HG03103 (cell line): ENCODE data around the gene ADGRG4.
"Not testable (repeated sequence)": the region's sequence is repeated elsewhere in the genome, so short reads cannot be mapped to it uniquely, and the experiment has no call there.

Experiments used
- ATAC-seq: cut with Tn5 transposase; IDR thresholded peaks from one replicate; pipeline ENCODE4 v1.9.1; 2021; ENCODE audit warnings: low read depth; ENCODE audit not compliant: unreplicated experiment

Gene ADGRG4

DNA sequence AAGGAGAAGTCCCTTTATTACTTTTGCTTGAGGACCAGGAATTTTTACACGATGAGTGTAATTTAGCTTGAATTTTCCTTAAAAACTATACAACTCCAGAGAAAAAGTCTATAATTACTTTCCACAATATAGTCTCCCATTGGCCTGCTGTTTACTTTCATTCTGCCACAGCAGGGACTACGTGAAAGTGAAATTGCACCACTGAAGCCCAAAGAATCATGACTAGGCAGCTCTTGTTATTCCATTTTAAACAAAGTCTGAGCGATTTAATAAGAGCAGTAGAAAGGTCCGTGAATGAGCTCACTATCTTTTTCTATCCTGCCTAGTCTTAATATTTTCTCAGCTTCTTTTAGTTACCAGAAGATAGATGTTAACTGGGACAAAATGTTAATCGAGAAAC is 68.6 kb downstream of the ADGRG4 start:
- ATAC-seq: no peak

GRCh38 chrX:136376713-136377112 is 76.0 kb downstream of the ADGRG4 start:
- no peak for ATAC-seq

GRCh38 chrX:136380010-136380769 is 79.4 kb downstream of the ADGRG4 start:
- ATAC-seq: no peak

DNA sequence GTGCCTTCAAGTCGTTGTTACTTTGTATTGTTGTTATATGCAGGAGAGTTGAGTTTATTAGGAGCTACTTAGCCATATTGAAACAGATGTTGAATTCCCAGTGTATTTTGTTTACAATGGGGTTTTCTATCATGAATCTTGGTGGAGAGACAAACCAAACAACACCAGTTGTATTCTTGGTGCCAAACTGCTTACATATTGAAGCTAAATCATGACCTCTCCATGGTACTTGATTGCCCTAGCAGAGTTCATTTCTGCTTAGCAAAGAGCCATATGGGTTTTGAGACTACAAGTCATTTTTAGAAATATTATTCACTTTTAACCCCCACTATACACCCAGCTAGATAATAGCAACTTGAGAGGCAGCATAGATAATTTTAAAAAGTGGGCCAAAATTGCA is 85.4 kb downstream of the ADGRG4 start:
- ATAC-seq: no peak

- ATAC-seq: no peak
Measured at GRCh38 chrX:136386826-136387225, 86.1 kb downstream of the ADGRG4 start.

- ATAC-seq: no peak
Measured at GRCh38 chrX:136387951-136388502, 87.3 kb downstream of the ADGRG4 start.

- no peak for ATAC-seq
Measured at GRCh38 chrX:136390921-136391320, 90.2 kb downstream of the ADGRG4 start.

DNA sequence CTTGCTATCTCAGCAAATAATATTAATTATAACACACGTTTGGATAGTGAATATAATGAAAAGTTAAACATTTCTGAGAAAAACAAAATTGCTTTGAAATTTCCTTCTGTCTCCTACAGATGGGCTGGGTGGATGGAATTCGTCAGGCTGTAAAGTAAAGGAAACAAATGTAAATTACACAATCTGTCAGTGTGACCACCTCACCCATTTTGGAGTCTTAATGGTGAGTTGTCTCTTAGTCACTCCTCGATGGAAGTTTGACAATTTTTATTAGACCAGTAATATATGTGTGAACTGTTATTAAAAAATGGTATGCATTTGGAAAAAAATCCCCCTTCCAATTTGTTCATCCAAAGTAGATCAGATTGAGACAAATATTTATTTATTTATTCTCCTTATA is 94.5 kb downstream of the ADGRG4 start:
- ATAC-seq: no peak

- no peak for ATAC-seq
Measured at GRCh38 chrX:136397001-136397400, 96.2 kb downstream of the ADGRG4 start.

DNA sequence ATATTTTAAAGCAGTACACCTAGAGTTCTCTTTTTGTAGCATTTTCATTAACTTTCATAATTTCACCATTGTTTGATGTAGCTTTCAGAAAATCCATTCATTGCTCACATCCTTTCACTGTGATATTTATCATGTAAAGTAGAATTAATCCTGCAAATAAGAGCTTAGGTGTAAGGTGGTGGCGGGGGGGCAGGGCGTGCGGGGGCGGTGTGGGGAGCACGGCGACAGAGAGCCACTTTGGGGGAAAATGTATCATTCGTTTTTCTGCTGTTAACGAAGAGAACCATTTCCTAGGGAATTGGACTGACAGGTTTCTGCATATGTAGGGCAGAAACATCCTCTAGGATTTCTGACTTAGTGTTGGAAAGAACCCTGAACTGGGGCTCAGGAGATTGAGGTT is 104.4 kb downstream of the ADGRG4 start:
- no peak for ATAC-seq

GRCh38 chrX:136417806-136418205 is 117.0 kb downstream of the ADGRG4 start:
- ATAC-seq: no peak

- no peak for ATAC-seq
Measured at GRCh38 chrX:136421338-136421737, 120.6 kb downstream of the ADGRG4 start.

DNA sequence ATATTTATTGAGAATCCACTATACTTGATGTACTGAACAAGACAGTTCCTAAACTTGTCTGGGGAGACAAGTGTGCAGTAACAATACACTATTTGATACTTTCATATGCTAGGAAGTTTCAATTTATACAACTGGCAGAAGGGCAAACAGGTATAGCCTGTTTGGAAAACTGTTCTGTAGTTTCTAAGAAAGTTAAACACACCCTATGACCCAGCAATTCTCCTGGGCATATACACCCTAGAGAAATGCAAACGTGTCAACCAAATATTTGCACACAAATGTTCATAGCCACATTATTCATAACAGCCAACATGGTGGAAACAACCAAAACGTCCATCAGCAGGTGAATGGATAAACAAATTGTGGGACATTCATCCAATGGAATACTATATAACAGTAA is 123.0 kb downstream of the ADGRG4 start:
- no peak for ATAC-seq

DNA sequence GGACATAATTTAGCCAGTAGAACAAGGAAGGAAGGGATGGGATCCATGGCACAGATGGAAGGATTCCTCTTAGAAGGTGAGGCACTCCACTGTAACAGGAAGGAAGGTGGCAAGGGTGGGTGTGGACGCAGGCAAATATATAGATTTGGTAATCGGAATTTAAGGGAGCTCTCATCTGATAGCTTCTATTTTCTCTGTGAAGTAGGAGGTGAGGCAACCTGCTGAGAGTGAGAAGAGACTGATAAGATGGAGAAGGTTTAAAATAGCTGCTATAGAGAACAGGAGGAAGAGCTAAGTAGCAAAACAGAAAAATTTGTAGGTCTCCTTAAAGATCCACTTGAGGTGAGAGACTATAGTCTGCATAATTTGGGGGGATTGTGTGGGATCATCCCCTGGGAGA is 125.2 kb downstream of the ADGRG4 start:
- no peak for ATAC-seq

- no peak for ATAC-seq
Measured at GRCh38 chrX:136431625-136432024, 130.9 kb downstream of the ADGRG4 start.

DNA sequence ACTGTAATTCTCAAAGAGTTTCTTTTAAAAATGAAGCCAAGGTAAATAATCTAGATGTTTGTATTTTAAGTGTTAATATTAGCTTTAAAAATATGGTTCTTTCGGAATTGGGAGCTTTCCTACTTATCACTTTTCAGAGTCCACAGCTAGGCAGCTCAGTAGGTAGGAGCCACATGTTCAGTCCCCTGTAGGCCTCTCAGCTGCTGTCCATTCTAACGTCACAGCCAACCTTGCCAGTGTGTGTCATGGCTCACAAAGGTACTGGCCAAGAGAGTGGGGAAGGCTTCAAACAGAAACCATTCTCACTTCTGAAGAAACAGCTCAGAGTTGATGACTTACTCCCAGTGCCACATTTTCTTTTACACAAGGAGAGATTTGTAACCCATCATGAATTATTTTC is 137.0 kb downstream of the ADGRG4 start:
- ATAC-seq: no peak

- no peak for ATAC-seq
Measured at GRCh38 chrX:136438192-136438591, 137.4 kb downstream of the ADGRG4 start.

GRCh38 chrX:136445674-136446073 is 144.9 kb downstream of the ADGRG4 start:
- ATAC-seq: not testable (repeated sequence)

GRCh38 chrX:136446208-136446607 is 145.4 kb downstream of the ADGRG4 start:
- ATAC-seq: no peak

- no peak for ATAC-seq
Measured at GRCh38 chrX:136447308-136447707, 146.5 kb downstream of the ADGRG4 start.

DNA sequence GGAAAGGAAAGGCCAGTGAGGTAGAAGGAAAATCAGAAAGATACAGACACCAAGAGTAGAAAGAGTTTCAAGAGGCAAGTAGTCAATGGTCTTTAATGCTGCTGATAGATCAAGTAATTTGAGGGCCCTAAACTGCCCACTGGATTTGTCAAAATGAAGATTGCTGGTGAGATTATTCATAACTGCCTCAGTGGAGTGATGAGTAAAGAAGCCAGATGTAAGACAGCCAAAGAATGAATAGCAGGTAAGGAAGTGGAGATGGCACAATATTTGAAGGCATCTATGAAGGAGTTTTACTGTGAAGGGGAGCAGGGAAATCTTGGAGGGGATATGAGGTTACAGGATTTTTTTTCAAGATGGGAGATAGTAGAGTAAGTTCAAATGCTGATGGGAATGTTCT is 147.2 kb downstream of the ADGRG4 start:
- no peak for ATAC-seq

DNA sequence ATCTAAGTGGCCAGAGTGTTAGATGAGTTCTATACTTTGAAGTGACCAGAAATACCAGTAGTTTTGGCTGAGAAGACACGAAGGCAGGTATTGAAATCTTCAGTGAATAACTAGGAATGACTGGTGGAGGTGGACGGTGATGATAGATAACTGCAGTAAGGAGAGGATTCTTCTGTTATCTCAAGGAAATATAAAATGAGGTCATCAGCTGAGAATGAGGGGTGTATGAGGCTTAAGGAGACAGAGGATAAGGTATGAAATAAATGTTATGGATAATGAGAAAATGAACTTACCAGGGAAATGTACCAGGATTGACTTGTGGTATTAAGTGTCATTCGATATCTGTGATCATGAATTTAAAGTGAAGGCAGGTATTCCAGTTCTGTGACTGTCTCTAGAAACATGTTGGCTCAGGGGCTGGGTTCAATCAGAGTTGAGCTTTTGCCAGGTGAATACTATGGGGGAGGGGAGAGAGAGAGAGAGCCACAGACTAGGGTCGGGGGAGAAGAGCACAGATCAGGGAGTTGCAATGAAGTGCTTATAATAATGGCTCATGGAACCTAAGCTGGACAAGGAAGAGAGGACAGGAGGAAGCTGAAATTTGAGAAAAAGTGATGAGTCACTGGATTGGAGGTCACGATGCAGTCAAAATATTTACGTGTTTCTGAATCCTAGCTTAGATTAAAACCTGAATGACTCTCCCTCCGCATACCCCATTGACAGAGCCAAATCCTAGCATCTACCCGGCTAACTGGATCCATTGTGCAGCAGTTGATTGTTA is 149.5 kb downstream of the ADGRG4 start:
- ATAC-seq: no peak
